Measurements from ENCODE around the gene MAST3.

- TF ChIP-seq CTCF (conservative IDR thresholded peaks at IDR 0.05; ENCODE audit: low read length) = no peak
- no peak for TF ChIP-seq EZH2phosphoT487 (IDR thresholded peaks at IDR 0.05; ENCODE audit: borderline replicate concordance, low read depth, low read length)
These were observed 28.5 kb downstream of the MAST3 start for GRCh38 chr19:18126097-18126496.
